Measurements from ENCODE around the gene AGAP3. TPM values are rescaled to one million over a fixed set of nuclear protein-coding genes. Genes with fewer than 3 reads are reported as not detected.

Gene AGAP3
- polyA plus RNA-seq, 1 donor = 68.3 TPM

- no peak for DNase-seq (ENCODE audit: low read depth)
Observed at GRCh38 chr7:151123158-151123821, 37.0 kb downstream of the AGAP3 start.

GRCh38 chr7:151123822-151124464, 37.7 kb downstream of the AGAP3 start:
- DNase-seq (ENCODE audit: low read depth) = peak; percentile 47

GRCh38 chr7:151124481-151124880, 38.2 kb downstream of the AGAP3 start:
- no peak for DNase-seq (ENCODE audit: low read depth)

- no peak for DNase-seq (ENCODE audit: low read depth)
Observed at GRCh38 chr7:151124899-151125399, 38.7 kb downstream of the AGAP3 start.

- no peak for DNase-seq (ENCODE audit: low read depth)
Observed at GRCh38 chr7:151125470-151125845, 39.2 kb downstream of the AGAP3 start.

GRCh38 chr7:151125846-151126481, 39.7 kb downstream of the AGAP3 start:
- no peak for DNase-seq (ENCODE audit: low read depth)

- no peak for DNase-seq (ENCODE audit: low read depth)
Observed at GRCh38 chr7:151126491-151127137, 40.3 kb downstream of the AGAP3 start.

- no peak for DNase-seq (ENCODE audit: low read depth)
Observed at GRCh38 chr7:151128144-151128543, 41.9 kb downstream of the AGAP3 start.

GRCh38 chr7:151128716-151129115, 42.4 kb downstream of the AGAP3 start:
- DNase-seq (ENCODE audit: low read depth) = no peak

GRCh38 chr7:151129117-151129959, 43.1 kb downstream of the AGAP3 start:
- DNase-seq (ENCODE audit: low read depth) = no peak

- DNase-seq (ENCODE audit: low read depth) = no peak
Observed at GRCh38 chr7:151129960-151130591, 43.8 kb downstream of the AGAP3 start.

- no peak for DNase-seq (ENCODE audit: low read depth)
Observed at GRCh38 chr7:151130741-151131157, 44.5 kb downstream of the AGAP3 start.

GRCh38 chr7:151131224-151131591, 44.9 kb downstream of the AGAP3 start:
- no peak for DNase-seq (ENCODE audit: low read depth)

GRCh38 chr7:151131592-151132293, 45.5 kb downstream of the AGAP3 start:
- DNase-seq (ENCODE audit: low read depth) = peak; percentile 51

GRCh38 chr7:151132461-151133205, 46.4 kb downstream of the AGAP3 start:
- no peak for DNase-seq (ENCODE audit: low read depth)

GRCh38 chr7:151133266-151133985, 47.2 kb downstream of the AGAP3 start:
- DNase-seq (ENCODE audit: low read depth) = no peak

GRCh38 chr7:151133986-151134742, 47.9 kb downstream of the AGAP3 start:
- DNase-seq (ENCODE audit: low read depth) = no peak
